LNCAP (cell line): ENCODE data around the gene CDHR4.

Source experiments
- TF ChIP-seq, protein P1 (sequence below): fragments of 450-650 bp; IDR thresholded peaks from 2 replicates; pipeline ENCODE4 v1.5.1; 2017; ENCODE audit warnings: mild to moderate bottlenecking

The CDHR4 gene

DNA sequence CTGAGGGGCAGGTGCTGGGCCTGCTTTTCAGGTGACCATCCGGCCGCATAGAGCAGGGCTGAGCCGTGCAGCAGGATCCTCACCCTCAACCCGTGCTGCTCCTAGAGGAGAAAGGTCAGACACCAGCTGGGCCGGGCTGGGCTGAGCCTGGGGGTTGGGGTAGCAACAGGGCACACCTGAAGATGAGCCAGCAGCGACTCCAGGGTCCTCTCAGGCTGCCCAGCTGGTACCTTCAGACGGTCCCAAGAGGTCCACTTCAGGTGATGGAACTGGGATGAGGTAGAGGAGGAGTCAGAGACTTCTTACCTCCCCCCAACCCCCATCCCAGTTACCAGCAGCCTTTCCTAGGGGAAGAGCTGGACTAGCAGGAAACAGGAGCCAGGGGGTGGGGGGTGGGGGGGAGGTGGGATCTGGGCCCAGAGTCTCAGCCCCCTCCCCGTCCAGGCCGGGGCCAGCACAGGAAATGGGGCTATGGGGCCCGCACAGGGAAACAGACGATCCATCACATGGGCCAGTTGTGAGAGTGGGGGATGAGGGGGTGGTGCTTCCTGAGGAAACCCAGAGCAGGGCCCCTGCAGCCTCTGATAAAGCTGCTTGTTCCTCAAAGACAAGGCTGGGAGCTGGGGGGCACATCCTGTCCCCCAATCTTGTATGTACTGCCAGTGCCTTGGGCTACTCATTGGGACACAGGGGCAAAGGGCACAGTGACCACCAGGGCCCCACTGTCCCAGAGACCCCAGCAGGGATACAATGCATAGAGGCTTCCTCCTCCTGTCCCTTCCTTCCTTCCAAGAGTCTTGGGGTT is 6.4 kb upstream of the CDHR4 start:
- TF ChIP-seq, protein P1, sequence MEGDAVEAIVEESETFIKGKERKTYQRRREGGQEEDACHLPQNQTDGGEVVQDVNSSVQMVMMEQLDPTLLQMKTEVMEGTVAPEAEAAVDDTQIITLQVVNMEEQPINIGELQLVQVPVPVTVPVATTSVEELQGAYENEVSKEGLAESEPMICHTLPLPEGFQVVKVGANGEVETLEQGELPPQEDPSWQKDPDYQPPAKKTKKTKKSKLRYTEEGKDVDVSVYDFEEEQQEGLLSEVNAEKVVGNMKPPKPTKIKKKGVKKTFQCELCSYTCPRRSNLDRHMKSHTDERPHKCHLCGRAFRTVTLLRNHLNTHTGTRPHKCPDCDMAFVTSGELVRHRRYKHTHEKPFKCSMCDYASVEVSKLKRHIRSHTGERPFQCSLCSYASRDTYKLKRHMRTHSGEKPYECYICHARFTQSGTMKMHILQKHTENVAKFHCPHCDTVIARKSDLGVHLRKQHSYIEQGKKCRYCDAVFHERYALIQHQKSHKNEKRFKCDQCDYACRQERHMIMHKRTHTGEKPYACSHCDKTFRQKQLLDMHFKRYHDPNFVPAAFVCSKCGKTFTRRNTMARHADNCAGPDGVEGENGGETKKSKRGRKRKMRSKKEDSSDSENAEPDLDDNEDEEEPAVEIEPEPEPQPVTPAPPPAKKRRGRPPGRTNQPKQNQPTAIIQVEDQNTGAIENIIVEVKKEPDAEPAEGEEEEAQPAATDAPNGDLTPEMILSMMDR: no peak

DNA sequence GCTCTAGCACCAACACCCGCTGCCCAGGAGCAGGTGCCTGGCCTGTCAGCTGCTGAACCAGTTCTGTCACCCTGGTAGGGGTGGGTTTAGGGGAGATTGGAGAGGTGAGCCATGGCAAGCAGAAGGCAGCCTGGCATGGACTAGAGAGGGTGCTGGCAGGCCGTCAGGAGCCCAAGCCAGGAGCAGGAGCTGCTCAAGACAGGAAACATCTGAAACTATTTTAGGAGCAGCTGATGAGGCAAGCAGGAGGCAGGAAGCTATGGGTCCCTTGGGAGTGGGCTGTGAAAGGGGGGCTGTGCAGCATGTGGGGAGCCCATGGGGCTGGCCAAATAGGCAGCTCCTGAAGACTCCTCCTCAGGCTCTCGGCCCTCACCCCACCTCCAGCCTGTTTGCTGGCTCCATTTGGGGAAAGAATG is 5.7 kb upstream of the CDHR4 start:
- TF ChIP-seq, protein P1: no peak

DNA sequence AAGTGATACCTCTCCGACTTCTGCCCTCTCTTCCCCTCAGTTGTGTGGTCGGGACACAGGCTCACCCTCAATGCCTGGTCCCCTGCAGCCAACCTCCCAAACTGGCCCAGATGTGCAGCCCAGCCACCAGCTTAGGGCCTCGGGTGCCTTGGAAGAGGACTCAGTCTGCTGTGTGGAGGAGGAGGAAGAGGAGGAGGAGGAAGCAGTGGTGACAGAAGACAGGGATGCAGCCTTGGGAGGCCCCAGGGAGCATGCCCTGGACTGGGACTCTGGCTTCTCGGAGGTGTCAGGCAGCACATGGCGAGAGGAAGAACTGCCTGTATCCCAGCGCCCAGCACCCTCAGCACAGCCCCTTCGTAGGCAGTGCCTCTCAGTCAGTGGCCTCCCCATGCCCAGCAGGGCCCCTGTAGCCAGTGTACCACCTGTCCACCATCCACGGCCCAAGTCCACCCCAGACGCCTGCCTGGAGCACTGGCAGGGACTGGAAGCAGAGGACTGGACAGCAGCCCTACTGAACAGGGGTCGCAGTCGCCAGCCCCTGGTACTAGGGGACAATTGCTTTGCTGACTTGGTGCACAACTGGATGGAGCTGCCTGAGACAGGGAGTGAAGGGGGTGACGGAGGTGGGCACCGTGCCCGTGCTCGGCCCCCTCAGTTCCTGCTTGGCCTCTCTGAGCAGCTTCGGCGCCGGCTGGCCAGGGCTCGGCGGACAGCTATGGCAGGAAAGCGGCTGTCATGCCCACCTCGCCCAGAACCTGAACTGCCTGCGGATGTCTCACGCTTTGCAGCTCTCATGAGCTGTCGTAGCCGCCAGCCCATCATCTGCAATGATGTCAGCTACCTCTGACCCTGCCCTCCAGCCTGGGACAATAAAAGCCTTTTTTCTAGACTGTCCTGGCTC is 4.7 kb upstream of the CDHR4 start:
- TF ChIP-seq, protein P1: no peak

DNA sequence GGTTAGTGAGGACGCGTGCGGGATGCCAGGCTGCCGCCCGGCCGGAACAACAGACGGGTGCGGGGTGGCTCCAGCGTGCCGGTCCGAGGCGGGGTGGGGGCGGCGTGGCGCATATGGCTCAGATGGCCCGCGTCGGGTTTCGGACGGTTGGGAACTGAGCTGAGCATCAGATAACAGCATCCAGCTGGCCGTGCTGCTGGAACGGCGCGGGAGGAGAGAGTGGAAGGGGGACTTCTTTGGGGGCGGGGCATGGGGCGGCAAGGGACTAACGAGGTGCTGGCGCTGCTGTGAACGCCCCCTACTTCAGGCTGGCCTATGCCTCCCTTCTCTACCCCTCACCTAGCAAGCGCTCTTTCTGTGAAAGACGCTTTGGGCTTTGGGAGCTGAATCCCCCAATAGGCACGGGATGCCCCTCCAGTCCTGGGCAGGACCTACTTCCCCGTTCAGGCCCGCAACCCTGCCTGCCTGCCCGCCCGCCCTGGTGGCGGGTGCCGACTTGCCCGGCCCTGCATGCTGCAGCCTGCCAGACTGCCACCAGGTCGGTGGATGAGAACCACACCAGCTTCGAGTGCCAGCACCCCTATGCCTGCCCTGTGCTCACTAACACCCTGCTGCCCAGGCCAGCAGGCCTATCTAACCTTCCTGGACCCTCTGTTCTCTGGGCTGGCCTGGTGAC is 3.9 kb upstream of the CDHR4 start:
- TF ChIP-seq, protein P1: no peak

DNA sequence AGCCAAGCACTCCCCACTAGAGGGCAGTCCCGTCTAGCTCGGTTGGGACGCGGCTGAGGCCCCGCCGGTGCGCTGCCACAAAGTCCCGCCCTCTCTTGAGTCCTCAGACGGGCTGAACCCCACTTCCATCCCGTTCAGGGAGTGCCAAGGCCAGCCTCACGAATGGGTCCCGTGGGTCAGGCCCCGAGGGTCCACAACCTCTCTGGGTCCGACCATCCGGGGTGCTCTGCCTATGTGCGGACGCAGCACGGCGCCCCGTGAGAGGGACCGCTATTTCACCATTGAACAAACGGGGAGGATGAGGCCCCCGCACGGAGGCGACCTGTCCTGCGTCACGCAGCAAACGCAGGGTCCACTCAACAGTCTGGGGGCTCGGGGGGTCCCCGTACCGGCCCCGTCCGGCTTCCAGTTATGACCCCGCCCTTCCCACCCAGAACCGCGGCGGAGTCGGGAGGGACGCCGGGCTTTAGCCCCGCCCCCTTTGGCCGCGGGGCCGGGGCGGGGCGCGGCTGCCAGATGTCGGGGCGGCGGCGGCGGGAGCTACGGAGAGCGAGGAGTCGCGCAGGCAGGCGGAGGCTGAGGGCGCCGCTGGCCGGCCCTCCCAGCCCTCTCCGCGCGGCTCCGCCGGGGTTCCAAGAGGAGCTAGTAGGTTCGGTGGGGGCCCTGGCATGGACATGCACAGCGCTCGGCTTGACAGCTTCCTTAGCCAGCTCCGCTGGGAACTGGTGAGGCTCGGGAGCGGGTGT is 3.2 kb upstream of the CDHR4 start, which contains the start of gene INKA1:
Gene INKA1, plus strand, starts transcription at position 543 of the 746 bp plus-strand sequence. Its CDS starts 132 bp downstream, at position 675.
- TF ChIP-seq, protein P1: peak; percentile 86

DNA sequence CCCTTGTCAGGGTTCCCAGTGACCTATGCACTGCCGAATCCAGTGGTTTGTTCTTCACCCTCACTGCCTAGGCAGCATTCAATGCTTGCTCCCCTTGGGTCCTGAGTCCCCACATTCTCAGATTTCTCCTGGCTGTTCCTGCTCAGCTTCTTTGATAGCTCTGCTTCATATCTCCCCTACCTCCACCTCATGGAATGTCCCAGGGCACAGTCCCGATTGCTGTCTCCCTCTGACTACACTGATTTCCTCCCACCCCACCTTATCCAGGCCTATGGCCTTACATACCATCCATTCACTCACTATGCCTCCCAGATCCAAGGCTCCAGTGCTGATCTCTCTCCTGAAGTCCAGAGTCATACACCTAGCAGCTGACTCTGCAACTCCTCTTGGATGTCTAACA is 1.5 kb upstream of the CDHR4 start:
- TF ChIP-seq, protein P1: no peak
